Thyroid gland (tissue), 4 donors: ENCODE measurements around the gene RUFY3.

Experiments used
- CTCF ChIP-seq, 6 experiments: fragments of 200-600 bp in 3 of 6; fragments of 450-650 bp in 3 of 6; sonication (generic) in 3 of 6; IDR thresholded peaks; one replicate each; pipeline ENCODE4 v1.5.1; 2016 to 2019; ENCODE audit warnings: antibody characterized with exemption in 6 of 6, mild to moderate bottlenecking in 2 of 6, inconsistent platforms in 1 of 6, moderate library complexity in 1 of 6
- POLR2A ChIP-seq, 2 donors: fragments of 450-650 bp; IDR thresholded peaks; one replicate each; pipeline ENCODE4 v1.6.1; 2017; ENCODE audit warnings: antibody characterized with exemption in 2 of 2, mild to moderate bottlenecking in 2 of 2, moderate library complexity in 1 of 2

GRCh38 chr4:70765368-70765767, 43.6 kb downstream of the RUFY3 start:
- TF ChIP-seq CTCF (IDR thresholded peaks at IDR 0.05) (no peak), POLR2A (IDR thresholded peaks at IDR 0.05) (no peak)
